Cardiac muscle cell (in vitro differentiated cells and primary cell): ENCODE data around the gene HBA2. TPM values are rescaled to one million over a fixed set of nuclear protein-coding genes. Genes with fewer than 3 reads are reported as not detected.
"Not testable (repeated sequence)": the region's sequence is repeated elsewhere in the genome, so short reads cannot be mapped to it uniquely, and the experiment has no call there.

Experiments used
- DNase-seq, 2 donors: peaks; one replicate each; pipeline versions ENCODE4 v3.0.0 to v3.0.0-alpha.2; 2010 to 2017; ENCODE audit warnings: low read depth in 1 of 2, low spot score in 1 of 2
- H3K27ac ChIP-seq: fragments of 200-600 bp; sonication (generic); 2 replicates; pipeline ENCODE4 v1.5.1; 2016
- H3K27me3 ChIP-seq: fragments of 200-600 bp; sonication (generic); 2 replicates; pipeline ENCODE4 v1.6.0; 2016; ENCODE audit warnings: control low read depth
- H3K36me3 ChIP-seq: fragments of 200-600 bp; sonication (generic); 2 replicates; pipeline ENCODE4 v1.5.1; 2016; ENCODE audit warnings: control low read depth
- H3K4me1 ChIP-seq: fragments of 200-600 bp; sonication (generic); 2 replicates; pipeline ENCODE4 v1.8.1; 2017; ENCODE audit warnings: low read depth, mild to moderate bottlenecking, mixed run types
- H3K4me3 ChIP-seq: fragments of 200-600 bp; sonication (generic); 2 replicates; pipeline ENCODE4 v1.5.1; 2016; ENCODE audit warnings: mild to moderate bottlenecking
- H3K9me3 ChIP-seq: fragments of 200-600 bp; sonication (generic); 2 replicates; pipeline ENCODE4 v1.5.1; 2017; ENCODE audit warnings: low read depth, mild to moderate bottlenecking, control low read depth
- polyA plus RNA-seq: library from polyadenylated mRNA; unstranded; fragments of >200 nt; fragmentation: Nextera tagmentation; extraction: Ambion mirVana; gene quantifications from 2 replicates; pipeline ENCODE4 v1.2.1, GENCODE V29; 2016
- total RNA-seq: library from RNA; depleted of rRNA; stranded (reverse); fragments of >200 nt; gene quantifications from 2 replicates; pipeline ENCODE4 v1.2.3, GENCODE V29; 2016
- TF ChIP-seq, protein P1 (sequence below): IDR thresholded peaks from 2 replicates; pipeline ENCODE4 v1.5.1; 2012; ENCODE audit warnings: low read depth, mild to moderate bottlenecking, low read length

The HBA2 gene
- total and polyA plus RNA-seq, 2 experiments from 2014 or later = 1.3 TPM; not detected in 1

- Histone ChIP-seq H3K27ac (no peak overlapping the region), H3K9me3 (no peaks in the 10 kb centered on the region), H3K4me3 (peak overlapping the region; percentile 53), H3K4me1 (peaks cover 7% of the 10 kb centered on the region), H3K27me3 (peaks cover 77% of the 10 kb centered on the region), H3K36me3 (no peaks in the 10 kb centered on the region)
- peak; percentile 35 to 68 for DNase-seq
- TF ChIP-seq, protein P1, sequence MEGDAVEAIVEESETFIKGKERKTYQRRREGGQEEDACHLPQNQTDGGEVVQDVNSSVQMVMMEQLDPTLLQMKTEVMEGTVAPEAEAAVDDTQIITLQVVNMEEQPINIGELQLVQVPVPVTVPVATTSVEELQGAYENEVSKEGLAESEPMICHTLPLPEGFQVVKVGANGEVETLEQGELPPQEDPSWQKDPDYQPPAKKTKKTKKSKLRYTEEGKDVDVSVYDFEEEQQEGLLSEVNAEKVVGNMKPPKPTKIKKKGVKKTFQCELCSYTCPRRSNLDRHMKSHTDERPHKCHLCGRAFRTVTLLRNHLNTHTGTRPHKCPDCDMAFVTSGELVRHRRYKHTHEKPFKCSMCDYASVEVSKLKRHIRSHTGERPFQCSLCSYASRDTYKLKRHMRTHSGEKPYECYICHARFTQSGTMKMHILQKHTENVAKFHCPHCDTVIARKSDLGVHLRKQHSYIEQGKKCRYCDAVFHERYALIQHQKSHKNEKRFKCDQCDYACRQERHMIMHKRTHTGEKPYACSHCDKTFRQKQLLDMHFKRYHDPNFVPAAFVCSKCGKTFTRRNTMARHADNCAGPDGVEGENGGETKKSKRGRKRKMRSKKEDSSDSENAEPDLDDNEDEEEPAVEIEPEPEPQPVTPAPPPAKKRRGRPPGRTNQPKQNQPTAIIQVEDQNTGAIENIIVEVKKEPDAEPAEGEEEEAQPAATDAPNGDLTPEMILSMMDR = no peak
Measured at GRCh38 chr16:154217-155030, 18.3 kb upstream of the HBA2 start.

DNA sequence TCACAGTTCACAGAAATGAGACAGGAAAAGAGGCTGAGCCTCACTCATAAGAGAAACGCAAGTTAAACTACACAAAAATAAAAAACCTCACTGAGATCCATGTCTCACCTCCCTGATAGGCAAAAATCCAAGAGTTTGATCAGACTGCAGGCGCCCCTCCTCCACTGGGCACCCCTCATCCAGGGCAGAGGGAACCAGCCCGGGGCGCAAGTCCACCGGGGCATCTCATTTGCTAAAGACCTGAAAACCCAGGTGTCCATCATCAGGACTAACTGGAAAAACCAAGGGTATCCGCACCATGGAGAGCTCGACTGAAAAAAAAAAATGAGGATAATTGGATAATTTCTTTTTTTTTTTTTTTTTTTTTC lies 17.7 kb upstream of the HBA2 start:
- no peak for DNase-seq
- Histone ChIP-seq H3K4me3 (peak overlapping the region; percentile 53), H3K27me3 (peaks cover 75% of the 10 kb centered on the region), H3K27ac (no peak overlapping the region), H3K9me3 (no peaks in the 10 kb centered on the region), H3K4me1 (peaks cover 7% of the 10 kb centered on the region), H3K36me3 (no peaks in the 10 kb centered on the region)
- TF ChIP-seq, protein P1 = no peak

DNA sequence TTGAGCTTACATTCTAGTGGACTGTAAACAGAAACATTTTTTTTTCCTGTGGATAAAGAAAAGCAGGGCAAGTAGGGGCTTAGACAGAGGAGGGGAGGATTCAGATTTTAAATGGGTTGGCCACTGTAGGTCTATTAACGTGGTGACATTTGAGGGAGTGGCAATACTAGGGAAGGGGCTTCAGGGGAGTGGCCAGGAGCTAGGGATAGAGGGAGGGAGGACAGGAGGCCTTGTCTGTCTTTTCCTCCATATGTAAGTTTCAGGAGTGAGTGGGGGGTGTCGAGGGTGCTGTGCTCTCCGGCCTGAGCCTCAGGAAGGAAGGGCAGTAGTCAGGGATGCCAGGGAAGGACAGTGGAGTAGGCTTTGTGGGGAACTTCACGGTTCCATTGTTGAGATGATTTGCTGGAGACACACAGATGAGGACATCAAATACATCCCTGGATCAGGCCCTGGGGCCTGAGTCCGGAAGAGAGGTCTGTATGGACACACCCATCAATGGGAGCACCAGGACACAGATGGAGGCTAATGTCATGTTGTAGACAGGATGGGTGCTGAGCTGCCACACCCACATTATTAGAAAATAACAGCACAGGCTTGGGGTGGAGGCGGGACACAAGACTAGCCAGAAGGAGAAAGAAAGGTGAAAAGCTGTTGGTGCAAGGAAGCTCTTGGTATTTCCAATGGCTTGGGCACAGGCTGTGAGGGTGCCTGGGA lies 13.4 kb upstream of the HBA2 start:
- no peak for DNase-seq
- Histone ChIP-seq H3K9me3 (no peaks in the 10 kb centered on the region), H3K27me3 (peaks cover 88% of the 10 kb centered on the region), H3K4me3 (no peak overlapping the region), H3K4me1 (peaks cover 7% of the 10 kb centered on the region), H3K36me3 (no peaks in the 10 kb centered on the region), H3K27ac (no peak overlapping the region)
- TF ChIP-seq, protein P1 = no peak

GRCh38 chr16:160242-160641 lies 12.4 kb upstream of the HBA2 start:
- not testable (repeated sequence) for H3K36me3 ChIP-seq, H3K9me3 ChIP-seq, H3K4me3 ChIP-seq, DNase-seq, H3K27ac ChIP-seq, H3K4me1 ChIP-seq
- peaks cover 82% of the 10 kb centered on the region for H3K27me3 ChIP-seq

DNA sequence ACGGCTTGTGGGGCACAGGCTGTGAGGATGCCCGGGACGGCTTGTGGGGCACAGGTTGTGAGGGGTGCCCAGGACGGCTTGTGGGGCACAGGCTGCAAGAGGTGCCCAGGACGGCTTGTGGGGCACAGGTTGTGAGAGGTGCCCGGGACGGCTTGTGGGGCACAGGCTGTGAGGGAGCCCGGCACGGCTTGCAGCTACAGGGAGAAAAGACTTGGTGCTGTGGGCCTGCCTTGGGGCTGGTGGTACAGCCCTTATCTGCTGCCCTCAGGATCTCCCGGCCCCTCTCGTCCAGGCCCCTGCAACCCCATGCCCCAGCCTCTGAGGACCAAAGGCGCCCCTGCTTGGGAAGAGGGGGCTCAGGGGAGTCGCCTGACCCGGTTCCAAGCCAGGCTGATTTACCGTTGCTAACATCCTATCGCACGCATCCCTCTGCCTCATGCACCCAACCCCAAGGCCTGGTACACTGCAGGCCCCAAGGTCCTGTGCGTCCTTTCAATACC lies 11.9 kb upstream of the HBA2 start:
- Histone ChIP-seq H3K4me3 (no peak overlapping the region), H3K36me3 (no peaks in the 10 kb centered on the region), H3K4me1 (peaks cover 5% of the 10 kb centered on the region), H3K27ac (no peak overlapping the region), H3K9me3 (no peaks in the 10 kb centered on the region), H3K27me3 (peaks cover 82% of the 10 kb centered on the region)
- DNase-seq = no peak
- TF ChIP-seq, protein P1 = no peak
